Duodenal mucosa (tissue), 2 donors: ENCODE results near the gene TRIM39.
"Not testable (repeated sequence)": the region's sequence is repeated elsewhere in the genome, so short reads cannot be mapped to it uniquely, and the experiment has no call there.

Experiments
- H3K27ac ChIP-seq: one replicate; pipeline ENCODE4 v1.7.0; 2013; ENCODE audit warnings: low read depth, low read length
- H3K27me3 ChIP-seq, 2 donors: one replicate each; pipeline ENCODE4 v1.7.0; 2013; ENCODE audit warnings: low read length in 2 of 2, control low read depth in 1 of 2; ENCODE audit not compliant: insufficient read depth in 2 of 2, control insufficient read depth in 1 of 2
- H3K36me3 ChIP-seq, 2 donors: one replicate each; pipeline ENCODE4 v1.7.0; 2013; ENCODE audit warnings: low read length in 2 of 2, control low read depth in 1 of 2; ENCODE audit not compliant: insufficient read depth in 2 of 2, control insufficient read depth in 1 of 2
- H3K4me1 ChIP-seq, 2 donors: one replicate each; pipeline ENCODE4 v1.7.0; 2013; ENCODE audit warnings: low read length in 2 of 2, control low read depth in 1 of 2; ENCODE audit not compliant: insufficient read depth in 2 of 2, control insufficient read depth in 1 of 2
- H3K4me3 ChIP-seq, 2 donors: one replicate each; pipeline ENCODE4 v1.7.0; 2013; ENCODE audit warnings: low read length in 2 of 2, low read depth in 1 of 2
- H3K9ac ChIP-seq, 2 donors: one replicate each; pipeline ENCODE4 v1.7.0; 2013; ENCODE audit warnings: low read length in 2 of 2, low read depth in 1 of 2
- H3K9me3 ChIP-seq, 2 donors: one replicate each; pipeline ENCODE4 v1.7.0; 2013; ENCODE audit warnings: low read length in 2 of 2, control low read depth in 1 of 2; ENCODE audit not compliant: control insufficient read depth in 1 of 2

The TRIM39 gene

GRCh38 chr6:30357678-30358540, 31.2 kb downstream of the TRIM39 start:
- no peak overlapping the region for H3K27ac ChIP-seq
- H3K9ac ChIP-seq: no peak overlapping the region
- H3K36me3 ChIP-seq: no peaks in the 10 kb centered on the region
- peak overlapping the region; percentile 55 to 57 for H3K4me3 ChIP-seq
- peaks cover 30 to 40% of the 10 kb centered on the region in 2 donors for H3K27me3 ChIP-seq
- peaks cover 0 to 5% of the 10 kb centered on the region in 2 donors for H3K4me1 ChIP-seq
- H3K9me3 ChIP-seq: peaks cover 0 to 3% of the 10 kb centered on the region in 2 donors

- H3K4me1 ChIP-seq: peaks cover 0 to 5% of the 10 kb centered on the region in 2 donors
- no peak overlapping the region for H3K27ac ChIP-seq
- no peaks in the 10 kb centered on the region for H3K36me3 ChIP-seq
- H3K27me3 ChIP-seq: peaks cover 33 to 40% of the 10 kb centered on the region in 2 donors
- H3K9me3 ChIP-seq: peaks cover 0 to 3% of the 10 kb centered on the region in 2 donors
- no peak overlapping the region for H3K9ac ChIP-seq
- H3K4me3 ChIP-seq: no peak overlapping the region
Measured at GRCh38 chr6:30359276-30359675, 32.5 kb downstream of the TRIM39 start.

DNA sequence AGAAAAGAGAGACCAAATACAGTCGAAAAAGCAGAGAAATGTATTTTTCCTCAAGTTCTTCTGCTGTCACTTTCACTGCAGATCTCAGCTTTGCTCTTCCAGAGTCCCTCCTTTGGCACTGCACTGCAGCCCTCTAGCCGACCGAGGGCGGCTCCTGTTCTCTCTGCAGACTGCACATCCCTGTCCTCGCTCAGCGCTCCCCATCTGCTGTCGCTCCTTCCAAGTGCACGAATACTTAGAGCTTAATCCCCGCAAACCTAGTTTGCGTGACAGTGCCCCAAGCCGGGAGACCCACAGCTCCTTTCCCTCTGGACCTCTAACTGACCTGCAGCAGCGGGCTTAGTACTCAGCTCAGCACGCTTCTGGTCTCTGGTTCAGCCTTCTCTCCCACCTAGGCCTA, 33.4 kb downstream of the TRIM39 start:
- H3K27me3 ChIP-seq: peaks cover 35 to 45% of the 10 kb centered on the region in 2 donors
- peaks cover 0 to 5% of the 10 kb centered on the region in 2 donors for H3K4me1 ChIP-seq
- H3K9me3 ChIP-seq: peaks cover 0 to 3% of the 10 kb centered on the region in 2 donors
- no peaks in the 10 kb centered on the region for H3K36me3 ChIP-seq
- no peak overlapping the region for H3K4me3 ChIP-seq
- H3K27ac ChIP-seq: no peak overlapping the region
- no peak overlapping the region for H3K9ac ChIP-seq

DNA sequence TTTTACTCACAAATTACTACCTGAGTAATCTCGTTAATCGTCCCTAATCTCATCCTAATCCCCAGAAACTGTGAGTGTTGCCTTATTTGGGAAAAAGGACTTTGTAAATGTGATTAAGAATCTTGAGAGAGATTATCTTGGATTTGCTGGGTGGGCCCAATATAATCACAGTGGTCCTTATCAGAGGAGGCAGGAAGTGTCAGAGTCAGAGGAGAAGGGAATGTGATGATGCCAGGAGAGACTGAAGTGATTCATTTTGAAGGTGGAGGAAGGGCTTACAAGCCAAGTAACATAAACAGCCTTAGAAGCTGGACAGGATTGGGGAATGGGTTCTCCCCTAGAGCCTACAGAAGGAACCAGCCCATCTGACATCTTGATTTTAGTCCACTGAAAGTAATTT, 34.9 kb downstream of the TRIM39 start:
- Histone ChIP-seq H3K36me3 (no peaks in the 10 kb centered on the region), H3K27me3 (peaks cover 42 to 49% of the 10 kb centered on the region in 2 donors), H3K9ac (no peak overlapping the region), H3K4me3 (no peak overlapping the region), H3K27ac (no peak overlapping the region), H3K9me3 (peaks cover 0 to 3% of the 10 kb centered on the region in 2 donors), H3K4me1 (peaks cover 0 to 5% of the 10 kb centered on the region in 2 donors)

GRCh38 chr6:30363459-30363858, 36.7 kb downstream of the TRIM39 start:
- no peaks in the 10 kb centered on the region for H3K4me1 ChIP-seq
- H3K9me3 ChIP-seq: peaks cover 0 to 3% of the 10 kb centered on the region in 2 donors
- H3K27me3 ChIP-seq: peaks cover 32 to 38% of the 10 kb centered on the region in 2 donors

GRCh38 chr6:30364591-30364990, 37.9 kb downstream of the TRIM39 start:
- Histone ChIP-seq H3K27me3 (peaks cover 26 to 30% of the 10 kb centered on the region in 2 donors), H3K4me3 (no peak overlapping the region), H3K4me1 (no peaks in the 10 kb centered on the region), H3K27ac (no peak overlapping the region), H3K9ac (no peak overlapping the region), H3K36me3 (no peaks in the 10 kb centered on the region), H3K9me3 (peaks cover 0 to 3% of the 10 kb centered on the region in 2 donors)

More at GRCh38 chr6:30363459-30363858, 36.7 kb downstream of the TRIM39 start:
- Histone ChIP-seq H3K9ac (no peak overlapping the region), H3K27ac (no peak overlapping the region), H3K36me3 (no peaks in the 10 kb centered on the region), H3K4me3 (no peak overlapping the region)

GRCh38 chr6:30369280-30369679, 42.6 kb downstream of the TRIM39 start:
- H3K27me3 ChIP-seq: peaks cover 11 to 12% of the 10 kb centered on the region in 2 donors
- not testable (repeated sequence) for H3K27ac ChIP-seq

GRCh38 chr6:30378290-30378937, 51.7 kb downstream of the TRIM39 start:
- H3K9ac ChIP-seq: no peak overlapping the region
- H3K36me3 ChIP-seq: no peaks in the 10 kb centered on the region
- H3K27ac ChIP-seq: no peak overlapping the region
- H3K4me1 ChIP-seq: no peaks in the 10 kb centered on the region
- peaks cover 0 to 5% of the 10 kb centered on the region in 2 donors for H3K27me3 ChIP-seq
- no peak overlapping the region for H3K4me3 ChIP-seq
- no peaks in the 10 kb centered on the region for H3K9me3 ChIP-seq

More at GRCh38 chr6:30369280-30369679, 42.6 kb downstream of the TRIM39 start:
- not testable (repeated sequence) for H3K9ac ChIP-seq, H3K4me1 ChIP-seq, H3K9me3 ChIP-seq, H3K4me3 ChIP-seq, H3K36me3 ChIP-seq

- Histone ChIP-seq H3K9me3 (no peaks in the 10 kb centered on the region), H3K27ac (no peak overlapping the region), H3K27me3 (peaks cover 0 to under 1% of the 10 kb centered on the region in 2 donors), H3K9ac (no peak overlapping the region), H3K4me3 (no peak overlapping the region), H3K36me3 (no peaks in the 10 kb centered on the region), H3K4me1 (no peaks in the 10 kb centered on the region)
Measured at GRCh38 chr6:30380464-30380863, 53.7 kb downstream of the TRIM39 start.

DNA sequence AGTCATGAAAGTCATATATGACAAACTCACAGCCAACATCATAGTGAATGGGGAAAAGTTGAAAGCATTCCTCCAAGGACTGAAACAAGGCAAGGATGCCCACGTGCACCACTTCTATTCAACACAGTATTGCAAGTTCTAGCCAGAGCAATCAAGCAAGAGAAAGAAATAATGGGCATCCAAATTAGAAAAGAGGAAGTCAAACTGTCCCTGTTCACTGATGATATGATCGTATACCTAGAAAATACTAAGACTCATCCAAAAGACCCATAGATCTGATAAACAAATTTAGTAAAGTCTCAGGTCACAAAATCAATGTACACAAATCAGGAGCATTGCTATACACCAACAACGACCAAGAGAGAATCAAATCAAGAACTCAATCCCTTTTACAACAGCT, 59.4 kb downstream of the TRIM39 start:
- Histone ChIP-seq H3K9me3 (no peaks in the 10 kb centered on the region), H3K4me3 (no peak overlapping the region), H3K27ac (no peak overlapping the region), H3K4me1 (no peaks in the 10 kb centered on the region), H3K9ac (no peak overlapping the region), H3K27me3 (peaks cover 10% of the 10 kb centered on the region in 2 donors), H3K36me3 (no peaks in the 10 kb centered on the region)
